ENCODE data around the gene ZNF230.

ZNF230 gene

DNA sequence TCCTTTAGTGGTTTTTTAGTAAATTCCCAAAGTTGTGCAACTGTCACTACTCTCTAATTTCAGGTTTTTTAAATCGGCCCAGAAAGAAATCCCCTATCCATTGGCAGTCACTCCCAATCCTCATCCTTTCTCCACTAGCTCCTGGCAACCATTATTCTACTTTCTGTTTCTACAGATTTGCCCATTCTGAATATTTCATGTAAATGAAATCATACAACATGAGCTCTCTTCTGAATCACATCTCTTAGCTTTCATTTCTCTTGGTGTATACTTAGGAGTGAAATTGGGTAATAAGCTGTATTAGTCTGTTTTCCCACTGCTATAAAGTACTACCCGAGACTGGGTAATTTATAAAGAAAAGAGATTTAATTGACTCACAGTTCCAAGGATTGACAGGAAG is 39.4 kb downstream of the ZNF230 start:
- DNase-seq (ENCODE audit: low read depth), result no peak

DNA sequence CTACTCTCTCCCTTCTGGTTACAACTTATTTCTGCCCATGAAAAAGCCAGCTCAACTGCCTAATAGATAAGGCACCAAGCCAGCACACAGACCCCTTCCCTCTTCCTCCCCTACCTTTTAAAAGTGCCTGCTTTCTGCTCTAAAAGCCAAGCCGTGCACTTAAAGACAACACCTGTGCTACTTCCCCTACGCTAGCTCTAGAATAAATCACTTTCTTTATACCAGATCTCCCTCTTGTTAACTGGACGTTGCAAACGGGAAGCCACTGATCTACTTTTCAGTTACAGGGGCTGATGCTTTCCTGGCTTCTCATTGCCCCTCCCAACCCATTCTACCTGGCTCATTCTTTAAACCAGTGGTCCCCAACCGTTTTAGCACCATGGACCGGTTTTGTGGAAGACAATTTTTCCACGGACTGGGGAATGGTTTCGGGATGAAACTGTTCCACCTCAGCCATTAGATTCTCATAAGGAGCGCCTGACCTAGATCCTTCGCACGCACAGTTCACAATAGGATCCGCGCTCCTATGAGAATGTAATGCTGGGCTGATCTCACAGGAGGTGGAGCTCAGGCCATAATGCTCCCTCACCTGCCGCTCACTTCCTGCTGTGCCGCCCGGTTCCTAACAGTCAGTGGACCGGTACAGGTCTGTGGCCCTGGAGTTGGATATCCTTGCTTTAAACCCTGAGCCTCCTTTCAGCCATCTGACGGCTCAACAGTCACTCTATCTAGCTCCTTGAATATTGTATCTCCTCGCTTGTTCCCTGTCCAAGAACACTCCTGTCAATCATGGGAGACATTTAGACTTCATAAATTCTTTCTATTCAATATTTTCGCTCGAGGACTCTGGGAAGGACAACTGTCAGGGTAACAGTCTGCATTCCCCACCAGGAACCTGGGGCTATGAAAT is 48.2 kb downstream of the ZNF230 start:
- DNase-seq (ENCODE audit: low read depth), result no peak

DNA sequence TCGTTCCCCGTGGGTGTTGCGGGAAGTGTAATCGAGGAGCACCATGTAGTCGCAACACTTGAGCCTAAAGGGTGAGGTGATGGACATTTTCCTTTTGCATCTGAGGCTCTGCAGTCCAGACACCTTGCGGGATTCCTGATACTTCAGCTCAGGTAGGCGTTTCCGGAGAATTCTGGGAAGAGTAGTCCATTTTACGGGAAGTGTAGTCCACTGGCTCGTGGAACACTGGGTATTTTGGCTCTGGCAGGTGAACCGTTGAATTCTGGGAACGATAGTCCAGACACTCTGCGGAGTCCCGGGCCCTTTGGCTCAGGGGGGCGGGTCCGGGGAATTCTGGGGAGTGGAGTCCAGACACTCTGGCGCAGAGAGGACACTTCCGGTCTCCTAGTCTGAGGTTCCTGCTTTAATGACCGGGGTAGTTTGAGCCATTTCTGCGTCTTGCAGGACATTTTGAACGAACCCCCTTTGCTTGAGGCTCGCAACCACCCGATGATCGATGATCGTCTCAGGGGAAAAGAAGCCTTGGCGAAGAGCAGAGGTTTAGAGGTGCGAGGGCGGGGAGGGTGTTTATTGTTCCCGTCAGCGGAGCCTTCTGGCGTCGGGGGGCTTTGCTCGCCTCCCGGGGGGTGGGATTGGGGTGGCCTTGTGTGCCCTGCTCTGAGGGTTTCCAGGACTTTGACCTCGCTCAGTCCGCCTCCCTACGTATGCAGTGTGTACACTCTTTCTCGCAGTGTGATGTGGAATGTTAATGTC is 49.1 kb downstream of the ZNF230 start, which contains the start of gene ZNF223:
TSS of gene ZNF223 (plus strand) at position 387 of the 753 bp plus-strand sequence. CDS start 3,141 bp downstream, outside the sequence.
- DNase-seq (ENCODE audit: low read depth), result peak; percentile 92

DNA sequence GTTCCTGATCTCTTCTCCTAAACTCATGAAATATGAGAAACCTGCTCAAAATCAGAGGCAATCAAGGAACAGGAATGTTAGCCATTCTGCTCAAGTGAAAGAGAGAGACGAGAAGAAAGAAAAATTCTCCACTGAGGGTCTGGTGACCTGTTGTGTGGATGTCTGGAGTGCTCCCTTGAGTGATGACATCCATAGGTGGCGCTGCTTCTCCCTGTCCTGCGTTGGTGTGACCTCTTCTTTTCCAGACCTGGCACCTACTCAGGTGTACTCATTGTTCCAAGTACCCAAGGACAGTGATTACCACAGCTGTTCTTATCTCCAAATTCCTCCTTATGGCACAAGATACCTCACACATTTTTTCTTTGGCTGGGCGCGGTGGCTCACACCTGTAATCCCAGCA is 53.1 kb downstream of the ZNF230 start:
- DNase-seq (ENCODE audit: low read depth), result no peak

DNA sequence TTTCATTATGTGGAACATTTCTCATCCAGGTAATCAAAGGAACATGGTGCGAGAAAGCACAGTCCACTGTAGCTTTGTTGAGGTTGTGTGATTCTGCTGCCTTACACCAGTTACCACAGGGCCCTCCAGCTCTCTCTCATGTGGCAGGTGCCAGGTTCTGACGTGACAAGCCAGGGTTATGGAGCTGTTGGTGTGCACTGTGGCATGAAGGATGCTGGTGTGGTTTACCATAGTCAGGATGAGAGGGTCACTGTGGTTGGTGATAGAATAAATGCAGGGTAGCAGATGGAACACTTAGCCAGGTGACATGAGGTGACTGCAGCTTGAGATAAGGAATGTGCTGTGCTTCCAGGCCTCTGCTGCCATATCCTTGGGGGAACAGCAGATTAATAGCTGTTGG is 56.5 kb downstream of the ZNF230 start:
- no peak for DNase-seq (ENCODE audit: low read depth)

DNA sequence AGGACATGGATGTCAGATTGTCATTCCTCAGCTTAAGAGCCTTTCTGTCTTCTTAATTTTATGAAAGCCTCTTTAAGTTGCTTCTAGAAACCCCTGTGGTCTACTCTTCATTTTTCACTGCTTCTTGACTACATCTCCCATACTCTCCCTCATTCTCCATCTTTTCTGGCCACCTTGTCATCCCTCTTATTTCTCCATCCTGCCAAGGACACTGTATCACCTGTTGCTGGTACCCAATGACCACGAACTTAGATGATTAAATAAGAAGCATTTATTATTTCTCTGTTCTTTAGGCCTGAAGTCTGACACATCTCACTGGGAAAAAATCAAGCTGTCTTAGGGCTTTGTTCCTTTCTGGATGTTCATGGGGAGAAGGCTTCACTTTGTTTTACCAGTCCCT is 58.3 kb downstream of the ZNF230 start:
- no peak for DNase-seq (ENCODE audit: low read depth)
